ENCODE results near the gene NAA25. TPM values are rescaled to one million over a fixed set of nuclear protein-coding genes. Genes with fewer than 3 reads are reported as not detected.

The NAA25 gene
- total and polyA plus RNA-seq, 3 experiments from 2014 or later, result 18.4 to 41.5 (median 39.0) TPM

DNA sequence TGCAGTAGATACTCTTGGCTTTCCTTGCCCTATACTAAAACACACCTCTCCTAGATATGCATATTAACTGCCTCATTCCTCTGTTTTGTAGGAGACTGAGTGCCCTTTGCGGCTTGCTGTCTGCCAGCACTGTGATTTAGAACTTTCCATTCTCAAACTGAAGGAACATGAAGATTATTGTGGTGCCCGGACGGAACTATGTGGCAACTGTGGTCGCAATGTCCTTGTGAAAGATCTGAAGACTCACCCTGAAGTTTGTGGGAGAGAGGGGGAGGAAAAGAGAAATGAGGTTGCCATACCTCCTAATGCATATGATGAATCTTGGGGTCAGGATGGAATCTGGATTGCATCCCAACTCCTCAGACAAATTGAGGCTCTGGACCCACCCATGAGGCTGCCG lies 32.1 kb upstream of the NAA25 start:
- DNase-seq, result no peak
- no peak overlapping the region for H3K4me3 Mint-ChIP-seq
- H3K27ac ChIP-seq (ENCODE audit: low read depth, low read length), result no peak overlapping the region
- H3K9me3 Mint-ChIP-seq, result no peaks in the 10 kb centered on the region
- ChIA-PET POLR2A (no interaction called here), CTCF (no interaction called here)
- H3K27me3 ChIP-seq (ENCODE audit: insufficient read depth, low read length, poor library complexity, severe bottlenecking), result no peaks in the 10 kb centered on the region
- H3K27me3 Mint-ChIP-seq, result no peaks in the 10 kb centered on the region
- H3K4me1 Mint-ChIP-seq, result peaks cover 0 to 15% (median 14%) of the 10 kb centered on the region in 3 donors
- H3K36me3 Mint-ChIP-seq, result peaks cover 0 to 74% (median 19%) of the 10 kb centered on the region in 3 donors
- H3K27ac Mint-ChIP-seq, result peak overlapping the region in 2 of 8 donors; percentile 2 to 51
- peaks cover 48% of the 10 kb centered on the region for H3K36me3 ChIP-seq (ENCODE audit: insufficient read depth, low read length)
- H3K4me3 ChIP-seq (ENCODE audit: low read length), result no peak overlapping the region
- H3K9me3 ChIP-seq (ENCODE audit: low read length), result no peaks in the 10 kb centered on the region
- H3K4me1 ChIP-seq (ENCODE audit: insufficient read depth, low read length), result no peaks in the 10 kb centered on the region

DNA sequence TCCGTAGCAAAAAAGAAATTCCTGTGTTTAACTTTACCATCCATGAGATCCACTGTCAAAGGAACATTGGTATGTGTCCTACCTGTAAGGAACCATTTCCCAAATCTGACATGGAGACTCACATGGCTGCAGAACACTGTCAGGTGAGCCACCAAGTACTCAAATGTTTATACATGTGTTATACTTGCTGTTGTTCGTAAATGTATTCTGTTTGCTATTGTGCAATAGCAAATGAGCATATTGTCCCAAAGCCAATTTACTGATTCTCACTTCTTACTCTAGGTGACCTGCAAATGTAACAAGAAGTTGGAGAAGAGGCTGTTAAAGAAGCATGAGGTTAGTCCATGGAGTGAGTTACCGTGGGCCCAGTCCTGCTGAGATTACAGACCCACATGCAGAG lies 26.1 kb upstream of the NAA25 start:
- H3K36me3 Mint-ChIP-seq, result peaks cover 0 to 46% (median 3%) of the 10 kb centered on the region in 3 donors
- Histone ChIP-seq H3K4me1 (ENCODE audit: insufficient read depth, low read length) (peaks cover 31% of the 10 kb centered on the region), H3K36me3 (ENCODE audit: insufficient read depth, low read length) (peaks cover 10% of the 10 kb centered on the region), H3K4me3 (ENCODE audit: low read length) (no peak overlapping the region), H3K9me3 (ENCODE audit: low read length) (no peaks in the 10 kb centered on the region), H3K27me3 (ENCODE audit: insufficient read depth, low read length, poor library complexity, severe bottlenecking) (no peaks in the 10 kb centered on the region), H3K27ac (ENCODE audit: low read depth, low read length) (no peak overlapping the region)
- no peaks in the 10 kb centered on the region for H3K27me3 Mint-ChIP-seq
- ChIA-PET POLR2A (no interaction called here), CTCF (no interaction called here)
- H3K27ac Mint-ChIP-seq, result no peak overlapping the region
- no peak overlapping the region for H3K4me3 Mint-ChIP-seq
- no peak for DNase-seq
- no peaks in the 10 kb centered on the region for H3K9me3 Mint-ChIP-seq
- peaks cover 24 to 46% (median 37%) of the 10 kb centered on the region in 3 donors for H3K4me1 Mint-ChIP-seq

- H3K4me3 Mint-ChIP-seq, result peak overlapping the region in 1 of 7 donors; percentile 13
Measured at GRCh38 chr12:112133418-112133817, 24.8 kb upstream of the NAA25 start.

DNA sequence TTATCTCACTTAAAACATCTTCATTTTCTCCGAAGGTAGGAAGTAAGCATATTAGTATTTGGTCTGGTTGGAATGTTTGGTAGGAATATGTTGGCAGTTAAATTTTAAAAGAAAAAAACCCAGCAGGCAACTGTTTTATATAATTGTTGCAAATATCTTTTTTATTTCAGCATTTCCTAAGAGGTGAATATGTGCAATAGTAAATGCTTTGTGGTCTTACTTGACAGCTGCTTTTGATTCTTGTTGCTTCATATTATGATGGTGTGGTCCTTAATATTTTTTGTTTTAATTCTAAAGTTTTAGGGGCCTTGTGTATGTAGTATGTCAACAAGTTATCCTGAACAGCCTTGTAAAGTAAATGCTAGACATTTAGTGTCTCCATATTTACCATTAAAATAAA lies 23.1 kb upstream of the NAA25 start:
- Mint-ChIP-seq H3K36me3 (peaks cover 0 to 39% (median 3%) of the 10 kb centered on the region in 3 donors), H3K4me1 (peaks cover 41 to 73% (median 64%) of the 10 kb centered on the region in 3 donors), H3K27me3 (no peaks in the 10 kb centered on the region), H3K9me3 (no peaks in the 10 kb centered on the region), H3K4me3 (peak overlapping the region in 3 of 7 donors; percentile 2 to 27 (median 8)), H3K27ac (peak overlapping the region in 7 of 8 donors; percentile 30 to 94 (median 75))
- ChIA-PET CTCF (interaction anchor here (1.8 to 2.1 kb wide), 2 partner anchors 22 to 117 kb away, joined by 4 to 7 read pairs; partner anchors contain the start of gene NAA25), POLR2A (interaction anchor here (0.5 to 1.1 kb wide), 3 partner anchors 22 to 208 kb away, joined by 5 to 8 read pairs (median 7); no protein-coding TSS in a partner anchor)
- DNase-seq, result no peak
- no peak overlapping the region for H3K4me3 ChIP-seq (ENCODE audit: low read length)
- no peak overlapping the region for H3K27ac ChIP-seq (ENCODE audit: low read depth, low read length)
- peaks cover 59% of the 10 kb centered on the region for H3K4me1 ChIP-seq (ENCODE audit: insufficient read depth, low read length)
- no peaks in the 10 kb centered on the region for H3K27me3 ChIP-seq (ENCODE audit: insufficient read depth, low read length, poor library complexity, severe bottlenecking)
- no peaks in the 10 kb centered on the region for H3K9me3 ChIP-seq (ENCODE audit: low read length)
- H3K36me3 ChIP-seq (ENCODE audit: insufficient read depth, low read length), result peaks cover 6% of the 10 kb centered on the region

More at GRCh38 chr12:112133418-112133817, 24.8 kb upstream of the NAA25 start:
- no peak overlapping the region for H3K4me3 ChIP-seq (ENCODE audit: low read length)
- no peaks in the 10 kb centered on the region for H3K27me3 Mint-ChIP-seq
- H3K27ac Mint-ChIP-seq, result no peak overlapping the region
- H3K36me3 Mint-ChIP-seq, result peaks cover 0 to 43% (median 3%) of the 10 kb centered on the region in 3 donors
- no peak for DNase-seq
- no peak overlapping the region for H3K27ac ChIP-seq (ENCODE audit: low read depth, low read length)
- H3K9me3 ChIP-seq (ENCODE audit: low read length), result no peaks in the 10 kb centered on the region
- peaks cover 44% of the 10 kb centered on the region for H3K4me1 ChIP-seq (ENCODE audit: insufficient read depth, low read length)
- POLR2A ChIA-PET, result interaction anchor here (0.8 kb wide), 1 partner anchor 25 kb away, joined by 3 read pairs; the partner anchor contains the start of gene NAA25
- no peaks in the 10 kb centered on the region for H3K27me3 ChIP-seq (ENCODE audit: insufficient read depth, low read length, poor library complexity, severe bottlenecking)
- CTCF ChIA-PET, result interaction anchor here (1.2 to 2.1 kb wide), 3 partner anchors 24 to 119 kb away, joined by 3 to 7 read pairs (median 4); partner anchors contain the start of gene NAA25
- H3K9me3 Mint-ChIP-seq, result no peaks in the 10 kb centered on the region
- peaks cover 30 to 58% (median 50%) of the 10 kb centered on the region in 3 donors for H3K4me1 Mint-ChIP-seq
- H3K36me3 ChIP-seq (ENCODE audit: insufficient read depth, low read length), result peaks cover 10% of the 10 kb centered on the region

- Mint-ChIP-seq H3K27me3 (no peaks in the 10 kb centered on the region), H3K4me3 (peak overlapping the region; percentile 56 to 75 (median 68)), H3K36me3 (peaks cover 0 to 30% (median 3%) of the 10 kb centered on the region in 3 donors), H3K9me3 (no peaks in the 10 kb centered on the region), H3K4me1 (peaks cover 46 to 81% (median 71%) of the 10 kb centered on the region in 3 donors), H3K27ac (peak overlapping the region; percentile 6 to 94 (median 82))
- Histone ChIP-seq H3K27ac (ENCODE audit: low read depth, low read length) (peak overlapping the region; percentile 14), H3K9me3 (ENCODE audit: low read length) (no peaks in the 10 kb centered on the region), H3K36me3 (ENCODE audit: insufficient read depth, low read length) (peaks cover 6% of the 10 kb centered on the region), H3K4me3 (ENCODE audit: low read length) (peak overlapping the region; percentile 35), H3K4me1 (ENCODE audit: insufficient read depth, low read length) (peaks cover 65% of the 10 kb centered on the region), H3K27me3 (ENCODE audit: insufficient read depth, low read length, poor library complexity, severe bottlenecking) (no peaks in the 10 kb centered on the region)
- CTCF ChIA-PET, result interaction anchor here (1.0 to 1.6 kb wide), 3 partner anchors 21 to 117 kb away, joined by 3 to 7 read pairs (median 6); partner anchors contain the start of genes ERP29, NAA25 and TMEM116
- peak in 2 of 5 donors; percentile 60 to 68 for DNase-seq
- POLR2A ChIA-PET, result interaction anchor here (0.6 to 1.1 kb wide), 2 partner anchors 21 to 200 kb away, joined by 5 to 8 read pairs; no protein-coding TSS in a partner anchor
Measured at GRCh38 chr12:112130441-112130998, 21.9 kb upstream of the NAA25 start.

DNA sequence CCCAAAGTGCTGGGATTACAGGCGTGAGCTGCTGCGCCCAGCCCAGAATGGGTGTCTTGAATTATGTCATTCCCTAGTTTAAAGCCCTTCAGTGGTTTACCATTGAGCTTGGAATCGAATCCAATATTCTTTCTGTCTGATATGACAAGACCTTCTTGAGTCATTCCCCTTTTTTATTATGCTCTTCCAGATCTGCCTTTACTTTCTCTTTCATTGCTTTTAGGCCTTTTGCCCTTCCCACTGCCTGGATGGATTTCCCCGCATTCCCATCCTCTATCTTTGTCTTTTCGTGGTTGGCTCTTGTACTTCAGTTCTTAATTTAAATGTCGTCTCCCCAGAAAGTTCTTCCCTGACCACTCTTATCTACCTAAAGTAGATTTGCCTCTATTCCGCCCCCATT lies 18.3 kb upstream of the NAA25 start:
- Histone ChIP-seq H3K27me3 (ENCODE audit: insufficient read depth, low read length, poor library complexity, severe bottlenecking) (no peaks in the 10 kb centered on the region), H3K4me1 (ENCODE audit: insufficient read depth, low read length) (peaks cover 60% of the 10 kb centered on the region), H3K27ac (ENCODE audit: low read depth, low read length) (peak overlapping the region; percentile 31), H3K36me3 (ENCODE audit: insufficient read depth, low read length) (no peaks in the 10 kb centered on the region), H3K9me3 (ENCODE audit: low read length) (no peaks in the 10 kb centered on the region), H3K4me3 (ENCODE audit: low read length) (peak overlapping the region; percentile 88)
- POLR2A ChIA-PET, result interaction anchor here (0.6 to 2.3 kb wide), 3 partner anchors 18 to 285 kb away, joined by 4 to 23 read pairs (median 4); partner anchors contain the start of genes MAPKAPK5 and NAA25
- peak overlapping the region; percentile 75 to 94 (median 84) for H3K4me3 Mint-ChIP-seq
- no peaks in the 10 kb centered on the region for H3K9me3 Mint-ChIP-seq
- DNase-seq, result no peak
- H3K27me3 Mint-ChIP-seq, result peaks cover 0 to 3% of the 10 kb centered on the region in 2 donors
- H3K36me3 Mint-ChIP-seq, result peaks cover 0 to 11% (median 0%) of the 10 kb centered on the region in 3 donors
- peaks cover 41 to 63% (median 62%) of the 10 kb centered on the region in 3 donors for H3K4me1 Mint-ChIP-seq
- CTCF ChIA-PET, result interaction anchor here (1.4 to 2.9 kb wide), 3 partner anchors 15 to 43 kb away, joined by 3 to 22 read pairs (median 5); partner anchors contain the start of gene NAA25
- peak overlapping the region; percentile 62 to 97 (median 80) for H3K27ac Mint-ChIP-seq

GRCh38 chr12:112126000-112126438 lies 17.4 kb upstream of the NAA25 start:
- H3K27ac Mint-ChIP-seq, result peak overlapping the region; percentile 62 to 97 (median 83)
- H3K9me3 Mint-ChIP-seq, result no peaks in the 10 kb centered on the region
- ChIA-PET POLR2A (interaction anchor here (0.6 to 2.3 kb wide), 6 partner anchors 17 to 284 kb away, joined by 3 to 23 read pairs (median 4); partner anchors contain the start of genes ERP29, MAPKAPK5, NAA25 and TMEM116), CTCF (interaction anchor here (1.4 to 2.9 kb wide), 5 partner anchors 14 to 43 kb away, joined by 3 to 22 read pairs (median 5); partner anchors contain the start of gene NAA25)
- no peaks in the 10 kb centered on the region for H3K27me3 ChIP-seq (ENCODE audit: insufficient read depth, low read length, poor library complexity, severe bottlenecking)
- H3K4me3 Mint-ChIP-seq, result peak overlapping the region; percentile 75 to 94 (median 84)
- H3K9me3 ChIP-seq (ENCODE audit: low read length), result no peaks in the 10 kb centered on the region
- DNase-seq, result no peak
- H3K4me1 ChIP-seq (ENCODE audit: insufficient read depth, low read length), result peaks cover 51% of the 10 kb centered on the region
- peak overlapping the region; percentile 85 for H3K27ac ChIP-seq (ENCODE audit: low read depth, low read length)
- peaks cover 33 to 54% (median 53%) of the 10 kb centered on the region in 3 donors for H3K4me1 Mint-ChIP-seq
- H3K36me3 Mint-ChIP-seq, result peaks cover 0 to 7% (median 0%) of the 10 kb centered on the region in 3 donors
- H3K27me3 Mint-ChIP-seq, result peaks cover 0 to 4% of the 10 kb centered on the region in 2 donors
- no peaks in the 10 kb centered on the region for H3K36me3 ChIP-seq (ENCODE audit: insufficient read depth, low read length)
- peak overlapping the region; percentile 88 for H3K4me3 ChIP-seq (ENCODE audit: low read length)
